GM20000 (cell line): Measurements from ENCODE around the gene ANO1.

ENCODE experiments used
- DNase-seq: peaks from one replicate; pipeline ENCODE4 v3.0.0; 2012; ENCODE audit warnings: low spot score
- TF ChIP-seq, protein P1 (sequence below): IDR thresholded peaks from 2 replicates; pipeline ENCODE4 v1.5.1; 2012; ENCODE audit warnings: mild to moderate bottlenecking, control low read depth; ENCODE audit errors: extremely low read depth, missing control alignments

The ANO1 gene

GRCh38 chr11:70147668-70148067 is 69.6 kb downstream of the ANO1 start:
- DNase-seq = no peak
- TF ChIP-seq, protein P1, sequence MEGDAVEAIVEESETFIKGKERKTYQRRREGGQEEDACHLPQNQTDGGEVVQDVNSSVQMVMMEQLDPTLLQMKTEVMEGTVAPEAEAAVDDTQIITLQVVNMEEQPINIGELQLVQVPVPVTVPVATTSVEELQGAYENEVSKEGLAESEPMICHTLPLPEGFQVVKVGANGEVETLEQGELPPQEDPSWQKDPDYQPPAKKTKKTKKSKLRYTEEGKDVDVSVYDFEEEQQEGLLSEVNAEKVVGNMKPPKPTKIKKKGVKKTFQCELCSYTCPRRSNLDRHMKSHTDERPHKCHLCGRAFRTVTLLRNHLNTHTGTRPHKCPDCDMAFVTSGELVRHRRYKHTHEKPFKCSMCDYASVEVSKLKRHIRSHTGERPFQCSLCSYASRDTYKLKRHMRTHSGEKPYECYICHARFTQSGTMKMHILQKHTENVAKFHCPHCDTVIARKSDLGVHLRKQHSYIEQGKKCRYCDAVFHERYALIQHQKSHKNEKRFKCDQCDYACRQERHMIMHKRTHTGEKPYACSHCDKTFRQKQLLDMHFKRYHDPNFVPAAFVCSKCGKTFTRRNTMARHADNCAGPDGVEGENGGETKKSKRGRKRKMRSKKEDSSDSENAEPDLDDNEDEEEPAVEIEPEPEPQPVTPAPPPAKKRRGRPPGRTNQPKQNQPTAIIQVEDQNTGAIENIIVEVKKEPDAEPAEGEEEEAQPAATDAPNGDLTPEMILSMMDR = no peak

GRCh38 chr11:70151671-70152070 is 73.6 kb downstream of the ANO1 start:
- no peak for DNase-seq
- TF ChIP-seq, protein P1 = no peak

DNA sequence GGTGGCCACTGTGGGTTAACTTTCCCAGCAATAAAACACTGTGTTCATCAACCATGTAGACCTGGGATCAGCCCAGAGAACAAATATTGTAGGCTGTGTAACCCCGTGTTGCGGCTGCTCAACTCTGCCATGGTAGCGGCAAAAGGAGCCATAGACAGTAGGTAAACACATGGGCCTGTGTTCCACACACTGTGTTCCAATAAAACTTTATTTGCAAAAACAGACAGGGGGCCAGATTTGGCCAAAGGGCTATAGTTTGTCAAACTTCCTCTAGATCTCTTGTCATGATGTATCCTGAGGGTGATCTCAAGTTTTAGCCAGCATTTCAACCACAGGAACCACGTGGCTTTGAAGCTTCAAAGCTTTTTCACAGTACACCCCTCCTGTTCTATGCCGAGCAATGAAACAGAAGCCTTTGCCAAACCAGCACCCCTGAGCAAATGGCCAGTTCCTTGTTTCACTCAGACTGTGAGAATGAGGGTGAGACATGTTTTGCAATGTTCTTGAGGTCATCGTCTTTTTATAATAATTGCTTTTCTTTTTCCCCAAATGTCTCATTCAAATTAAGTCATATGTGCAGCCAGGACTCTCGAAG is 75.1 kb downstream of the ANO1 start:
- TF ChIP-seq, protein P1 = no peak
- DNase-seq = no peak

- TF ChIP-seq, protein P1 = no peak
- DNase-seq = no peak
These were observed 77.3 kb downstream of the ANO1 start for GRCh38 chr11:70155386-70155785.

GRCh38 chr11:70156291-70157037 is 78.3 kb downstream of the ANO1 start:
- TF ChIP-seq, protein P1 = no peak
- DNase-seq = no peak

- TF ChIP-seq, protein P1 = no peak
- no peak for DNase-seq
These were observed 80.1 kb downstream of the ANO1 start for GRCh38 chr11:70158201-70158600.

DNA sequence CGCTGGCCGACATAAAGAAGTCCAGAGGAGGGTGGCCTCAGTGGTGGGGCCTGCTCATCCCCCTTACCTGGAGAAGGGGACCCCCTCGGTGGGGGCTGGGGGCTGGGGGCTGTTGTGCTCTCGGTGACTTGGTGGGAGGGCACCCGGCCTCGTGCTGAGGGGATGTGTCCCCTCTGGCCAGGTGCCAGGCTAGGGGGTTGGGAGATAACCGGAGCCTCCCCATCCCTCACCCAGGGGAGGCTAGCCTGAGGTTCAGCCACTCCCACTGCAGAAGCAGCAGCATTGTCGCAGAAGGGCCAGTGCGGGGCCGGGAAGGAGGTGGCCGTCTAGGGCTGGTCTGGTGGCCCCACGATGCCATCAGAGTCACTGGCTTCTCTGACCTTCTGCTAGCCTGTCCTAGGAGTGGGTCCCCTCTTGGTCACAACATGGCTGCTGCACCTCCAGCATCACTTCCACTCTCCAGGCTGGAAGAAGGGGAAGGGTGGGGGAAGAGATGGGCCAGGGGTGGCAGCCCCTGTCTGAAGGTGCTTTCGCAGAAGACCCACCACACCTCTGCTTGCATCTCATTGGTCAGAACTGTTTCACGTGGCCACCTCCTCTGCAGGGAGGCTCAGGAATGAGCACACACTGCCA is 80.8 kb downstream of the ANO1 start:
- TF ChIP-seq, protein P1 = no peak
- DNase-seq = no peak
